HG02642 (cell line): ENCODE data around the gene PORCN.
"Not testable (repeated sequence)": the region's sequence is repeated elsewhere in the genome, so short reads cannot be mapped to it uniquely, and the experiment has no call there.

ENCODE experiments used
- ATAC-seq: cut with Tn5 transposase; IDR thresholded peaks from one replicate; pipeline ENCODE4 v1.9.1; 2021; ENCODE audit warnings: mild to moderate bottlenecking; ENCODE audit not compliant: unreplicated experiment, poor library complexity

Gene PORCN

GRCh38 chrX:48538641-48539344, 30.0 kb downstream of the PORCN start:
- ATAC-seq: no peak

GRCh38 chrX:48539345-48540027, 30.7 kb downstream of the PORCN start, which contains the start of gene TBC1D25:
TBC1D25 (plus strand) TSS chrX:48539714; CDS start chrX:48539798, 84 bp downstream.
- ATAC-seq: peak; percentile 80

GRCh38 chrX:48540028-48540375, 31.2 kb downstream of the PORCN start:
- peak; percentile 36 for ATAC-seq

GRCh38 chrX:48540480-48540879, 31.7 kb downstream of the PORCN start:
- no peak for ATAC-seq

- no peak for ATAC-seq
Measured at GRCh38 chrX:48541140-48541814, 32.5 kb downstream of the PORCN start.

- no peak for ATAC-seq
Measured at GRCh38 chrX:48548871-48549270, 40.1 kb downstream of the PORCN start.

- ATAC-seq: not testable (repeated sequence)
Measured at GRCh38 chrX:48555731-48556325, 47.0 kb downstream of the PORCN start.

- ATAC-seq: no peak
Measured at GRCh38 chrX:48558271-48558670, 49.5 kb downstream of the PORCN start.

GRCh38 chrX:48559636-48560035, 50.8 kb downstream of the PORCN start:
- no peak for ATAC-seq

- ATAC-seq: no peak
Measured at GRCh38 chrX:48560056-48560455, 51.3 kb downstream of the PORCN start.

GRCh38 chrX:48560681-48561080, 51.9 kb downstream of the PORCN start:
- no peak for ATAC-seq

GRCh38 chrX:48569958-48570357, 61.2 kb downstream of the PORCN start:
- peak; percentile 40 for ATAC-seq
